Activated B cell treated with CpG ODN at 0.5 μM for 24 hours (primary cell): ENCODE results near the gene PRF1. TPM values are rescaled to one million over a fixed set of nuclear protein-coding genes. Genes with fewer than 3 reads are reported as not detected.

ENCODE experiments used
- ATAC-seq: fragments of 200-7000 bp; cut with Tn5 transposase; one replicate; pipeline ENCODE4 v1.10.0; 2021; ENCODE audit warnings: low read depth, mild to moderate bottlenecking, moderate library complexity
- CTCF ChIA-PET: fragments of 350-600 bp; sonication (Branson Sonifier 250); formaldehyde crosslinking; loops from one replicate; lab custom pipeline; 2021; ENCODE audit warnings: antibody characterized with exemption; lab: Charles Lee
- POLR2A ChIA-PET: fragments of 350-600 bp; sonication (Branson Sonifier 250); formaldehyde crosslinking; loops from one replicate; lab custom pipeline; 2021; ENCODE audit warnings: antibody characterized with exemption; lab: Charles Lee
- DNase-seq: peaks from one replicate; pipeline ENCODE4 v3.0.0; 2022
- H3K27ac Mint-ChIP-seq: one replicate; pipeline ENCODE4 v1.8.0; 2020; ENCODE audit warnings: mixed read lengths
- H3K27me3 Mint-ChIP-seq: one replicate; pipeline ENCODE4 v1.8.0; 2021; ENCODE audit warnings: mixed read lengths
- H3K36me3 Mint-ChIP-seq: one replicate; pipeline ENCODE4 v1.8.0; 2021; ENCODE audit warnings: low read depth, mixed read lengths
- H3K4me1 Mint-ChIP-seq: one replicate; pipeline ENCODE4 v1.8.0; 2021; ENCODE audit warnings: mixed read lengths
- H3K4me3 Mint-ChIP-seq: one replicate; pipeline ENCODE4 v1.8.0; 2020; ENCODE audit warnings: mild to moderate bottlenecking, mixed read lengths
- H3K9me3 Mint-ChIP-seq: one replicate; pipeline ENCODE4 v1.8.0; 2020; ENCODE audit warnings: mixed read lengths
- intact Hi-C: fragments of 100-400 bp; cut with micrococcal nuclease; formaldehyde crosslinking; loops from one replicate; pipeline ENCODE4 v1.15.1; 2024
- total RNA-seq: library from RNA; stranded (reverse); gene quantifications from 2 replicates; pipeline ENCODE4 v1.2.3, GENCODE V29; 2022
- TF ChIP-seq, protein P1 (sequence below): fragments of 200-600 bp; IDR thresholded peaks from one replicate; pipeline ENCODE4 v1.8.0; 2022; ENCODE audit warnings: antibody characterized with exemption, mild to moderate bottlenecking

The PRF1 gene
- total RNA-seq, 1 donor from 2014 or later, result 0.53 TPM

DNA sequence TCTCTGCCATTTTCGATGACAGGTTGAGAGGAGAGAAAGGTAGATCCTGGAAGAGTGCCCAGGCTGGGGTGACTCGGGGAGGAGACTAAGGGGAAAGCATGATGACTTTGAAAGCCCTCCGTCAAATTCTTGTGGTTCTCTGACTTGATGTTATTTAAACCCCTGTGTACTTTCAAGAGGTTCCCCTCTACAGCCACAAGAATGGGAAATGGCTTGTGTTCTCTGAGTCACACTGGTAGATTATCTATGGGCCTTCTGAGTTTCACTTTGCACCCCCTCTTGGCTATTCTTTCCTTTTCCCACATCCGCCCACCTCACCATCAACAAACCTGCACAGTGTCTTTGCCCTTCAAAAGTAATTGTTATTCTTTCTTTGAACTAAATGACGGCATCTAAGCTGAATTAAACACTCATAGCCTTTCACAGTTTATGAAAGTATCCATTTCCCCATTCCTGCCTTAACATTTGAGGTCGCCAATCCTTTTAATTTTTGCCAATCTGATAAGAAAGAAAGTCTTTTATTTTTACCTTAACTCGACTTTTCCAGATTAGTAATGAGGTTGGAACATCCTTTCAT is 24.1 kb downstream of the PRF1 start:
- CTCF ChIA-PET, result no interaction called here
- Mint-ChIP-seq H3K27ac (no peak overlapping the region), H3K4me3 (peak overlapping the region; percentile 0), H3K36me3 (no peaks in the 10 kb centered on the region), H3K27me3 (no peaks in the 10 kb centered on the region), H3K9me3 (no peaks in the 10 kb centered on the region), H3K4me1 (peaks cover 55% of the 10 kb centered on the region)
- intact Hi-C loops, result no loop called here
- ATAC-seq, result no peak
- TF ChIP-seq, protein P1, sequence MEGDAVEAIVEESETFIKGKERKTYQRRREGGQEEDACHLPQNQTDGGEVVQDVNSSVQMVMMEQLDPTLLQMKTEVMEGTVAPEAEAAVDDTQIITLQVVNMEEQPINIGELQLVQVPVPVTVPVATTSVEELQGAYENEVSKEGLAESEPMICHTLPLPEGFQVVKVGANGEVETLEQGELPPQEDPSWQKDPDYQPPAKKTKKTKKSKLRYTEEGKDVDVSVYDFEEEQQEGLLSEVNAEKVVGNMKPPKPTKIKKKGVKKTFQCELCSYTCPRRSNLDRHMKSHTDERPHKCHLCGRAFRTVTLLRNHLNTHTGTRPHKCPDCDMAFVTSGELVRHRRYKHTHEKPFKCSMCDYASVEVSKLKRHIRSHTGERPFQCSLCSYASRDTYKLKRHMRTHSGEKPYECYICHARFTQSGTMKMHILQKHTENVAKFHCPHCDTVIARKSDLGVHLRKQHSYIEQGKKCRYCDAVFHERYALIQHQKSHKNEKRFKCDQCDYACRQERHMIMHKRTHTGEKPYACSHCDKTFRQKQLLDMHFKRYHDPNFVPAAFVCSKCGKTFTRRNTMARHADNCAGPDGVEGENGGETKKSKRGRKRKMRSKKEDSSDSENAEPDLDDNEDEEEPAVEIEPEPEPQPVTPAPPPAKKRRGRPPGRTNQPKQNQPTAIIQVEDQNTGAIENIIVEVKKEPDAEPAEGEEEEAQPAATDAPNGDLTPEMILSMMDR, result no peak
- POLR2A ChIA-PET, result no interaction called here
- DNase-seq, result no peak

DNA sequence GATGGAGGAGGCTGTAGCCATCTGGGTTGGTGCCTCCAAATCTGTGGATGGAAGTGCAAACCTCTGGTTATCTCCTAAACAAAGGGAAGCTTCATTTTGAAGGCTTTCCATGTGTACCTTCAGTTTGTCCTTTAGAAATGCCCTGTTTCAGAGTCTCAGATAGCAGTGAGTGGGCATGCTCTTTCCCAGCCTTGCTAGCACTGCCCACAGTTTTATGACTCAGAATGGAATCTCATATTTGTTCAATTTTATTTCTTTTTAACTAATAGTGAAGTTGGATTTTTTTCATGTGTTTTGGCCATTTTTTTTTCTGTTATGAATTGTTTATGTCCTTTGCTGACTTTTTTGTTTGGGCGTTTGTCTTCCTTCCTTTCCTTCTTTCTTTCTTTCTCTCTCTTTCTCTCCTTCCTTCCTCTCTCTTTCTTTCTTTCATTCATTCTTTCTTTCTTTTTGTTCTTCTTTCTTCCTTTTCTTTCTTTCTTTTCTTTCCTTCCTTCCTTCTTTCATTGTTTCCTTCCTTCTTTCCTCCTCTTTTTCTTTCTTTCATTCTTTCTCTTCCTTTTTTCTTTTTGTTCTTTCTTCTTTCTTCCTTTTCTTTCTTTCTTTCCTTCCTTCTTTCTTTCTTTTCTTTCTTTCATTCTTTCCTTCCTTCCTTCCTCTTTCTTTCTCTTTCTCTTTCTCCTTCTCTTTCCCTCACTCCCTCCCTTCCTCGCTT is 25.6 kb downstream of the PRF1 start:
- Mint-ChIP-seq H3K27me3 (no peaks in the 10 kb centered on the region), H3K9me3 (no peaks in the 10 kb centered on the region), H3K36me3 (no peaks in the 10 kb centered on the region), H3K4me1 (peaks cover 55% of the 10 kb centered on the region), H3K27ac (peak overlapping the region; percentile 12), H3K4me3 (peak overlapping the region; percentile 57)
- POLR2A ChIA-PET, result interaction anchor here (1.2 kb wide), 1 partner anchor 116 kb away, joined by 3 read pairs; no protein-coding TSS in a partner anchor
- ATAC-seq (no peak), DNase-seq (no peak)
- CTCF ChIA-PET, result interaction anchor here (0.8 kb wide), 1 partner anchor 704 kb away, joined by 3 read pairs; no protein-coding TSS in a partner anchor
- TF ChIP-seq, protein P1, result no peak
- intact Hi-C loops, result no loop called here

DNA sequence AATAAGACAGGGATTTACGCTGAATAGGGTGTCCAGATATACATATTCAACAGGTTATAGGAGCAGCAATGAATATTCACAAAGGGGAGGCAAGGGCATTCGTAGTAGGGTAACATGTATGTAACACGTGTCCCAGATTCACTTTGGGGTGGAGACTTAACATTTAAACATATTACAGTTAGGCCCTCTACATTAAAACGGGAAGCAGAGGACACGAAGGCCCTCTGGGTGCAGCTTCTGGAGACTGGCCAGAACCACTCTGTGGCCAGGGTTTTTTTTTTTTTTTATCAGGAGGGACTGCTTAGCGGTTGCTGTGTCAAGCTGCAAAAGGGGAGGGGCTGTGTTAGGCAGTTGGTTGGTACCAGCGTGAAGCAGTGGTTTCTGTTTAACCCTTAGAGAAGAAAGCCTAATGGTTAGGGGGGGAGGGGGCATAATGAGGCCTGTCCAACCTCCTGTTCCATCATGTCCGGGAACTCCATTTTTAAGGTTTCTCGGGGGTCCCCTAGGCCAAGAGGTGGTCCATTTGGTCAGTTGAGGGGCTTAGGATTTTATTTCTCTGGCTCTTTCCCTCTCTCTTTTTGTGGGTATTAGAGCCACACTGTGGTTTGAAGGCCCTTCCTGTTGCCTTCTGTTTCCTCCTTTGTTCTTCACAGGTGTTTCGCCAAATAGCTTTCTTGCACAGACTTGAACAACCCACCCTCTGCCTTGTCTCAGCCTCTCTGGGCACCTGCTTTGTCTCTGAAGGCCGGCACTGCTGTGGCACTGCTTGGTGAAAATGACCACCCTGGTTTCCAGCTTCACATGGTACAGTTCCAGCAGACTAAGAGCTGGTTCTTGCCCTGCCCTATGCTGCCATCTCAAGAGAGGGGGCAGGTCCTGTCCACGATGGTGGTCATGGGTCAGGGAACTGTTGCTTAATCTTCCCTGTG is 26.4 kb downstream of the PRF1 start:
- ChIA-PET CTCF (interaction anchor here (0.8 to 0.9 kb wide), 2 partner anchors 28 to 705 kb away, joined by 3 read pairs; no protein-coding TSS in a partner anchor), POLR2A (interaction anchor here (0.6 to 1.2 kb wide), 2 partner anchors 115 to 842 kb away, joined by 3 read pairs; no protein-coding TSS in a partner anchor)
- Mint-ChIP-seq H3K4me1 (peaks cover 55% of the 10 kb centered on the region), H3K27ac (peak overlapping the region; percentile 57), H3K27me3 (no peaks in the 10 kb centered on the region), H3K36me3 (peaks cover 1% of the 10 kb centered on the region), H3K9me3 (no peaks in the 10 kb centered on the region), H3K4me3 (peak overlapping the region; percentile 57)
- ATAC-seq, result peak; percentile 56
- TF ChIP-seq, protein P1, result no peak
- DNase-seq, result no peak
- intact Hi-C loops, result no loop called here

DNA sequence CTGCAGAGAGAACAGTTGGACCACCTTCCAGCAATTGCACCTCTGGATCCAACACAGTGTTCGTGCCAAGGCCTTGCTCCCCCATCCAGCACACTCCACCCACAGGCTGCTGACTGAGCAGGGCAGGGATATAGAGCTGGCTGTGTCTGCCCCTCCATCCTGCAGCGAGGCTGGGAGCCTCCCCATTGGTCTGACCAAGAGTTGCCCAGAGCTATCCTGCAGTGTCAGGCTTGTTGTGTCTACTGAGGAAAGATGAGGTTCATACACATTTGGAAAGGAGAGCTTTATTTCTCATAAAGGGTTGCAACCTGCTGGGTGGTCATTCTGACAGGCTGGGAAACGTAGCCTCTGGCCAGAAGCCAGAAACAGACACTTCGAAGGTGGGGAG is 27.1 kb downstream of the PRF1 start:
- TF ChIP-seq, protein P1, result no peak
- CTCF ChIA-PET, result interaction anchor here (0.9 kb wide), 1 partner anchor 27 kb away, joined by 3 read pairs; no protein-coding TSS in a partner anchor
- Mint-ChIP-seq H3K9me3 (no peaks in the 10 kb centered on the region), H3K36me3 (peaks cover 1% of the 10 kb centered on the region), H3K27ac (no peak overlapping the region), H3K4me1 (peaks cover 55% of the 10 kb centered on the region), H3K27me3 (no peaks in the 10 kb centered on the region), H3K4me3 (peak overlapping the region; percentile 57)
- ATAC-seq, result no peak
- intact Hi-C loops, result no loop called here
- no peak for DNase-seq
- POLR2A ChIA-PET, result interaction anchor here (0.6 kb wide), 1 partner anchor 842 kb away, joined by 3 read pairs; no protein-coding TSS in a partner anchor
